8988T (cell line): ENCODE data around the gene TAC3.
A peak's percentile ranks its signal among the peaks of the same experiment; 100 is the strongest.
"Not testable (repeated sequence)": the region's sequence is repeated elsewhere in the genome, so short reads cannot be mapped to it uniquely, and the experiment has no call there.

ENCODE experiments used
- DNase-seq: peaks from one replicate; pipeline ENCODE4 v3.0.0; 2011

The TAC3 gene

DNA sequence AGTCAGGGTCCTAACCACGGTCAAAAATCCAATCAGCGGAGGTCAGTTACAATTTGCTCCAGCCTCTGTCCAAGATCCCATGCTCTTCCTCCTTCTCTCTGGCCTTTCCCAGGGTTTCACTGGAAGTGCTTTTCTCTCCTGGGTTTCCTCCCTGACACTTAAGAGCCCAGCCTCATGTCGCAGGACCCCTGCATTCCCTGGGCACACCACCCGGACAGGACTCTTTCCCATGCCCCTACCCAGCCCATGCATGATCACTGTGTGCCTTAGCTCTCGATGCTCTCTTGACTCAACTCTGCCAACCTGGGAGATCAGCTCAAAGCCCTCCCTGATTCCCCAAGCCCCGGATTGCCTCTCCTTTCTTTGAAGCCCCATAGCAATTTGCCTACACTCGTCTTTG is 15.5 kb upstream of the TAC3 start:
- DNase-seq: no peak

DNA sequence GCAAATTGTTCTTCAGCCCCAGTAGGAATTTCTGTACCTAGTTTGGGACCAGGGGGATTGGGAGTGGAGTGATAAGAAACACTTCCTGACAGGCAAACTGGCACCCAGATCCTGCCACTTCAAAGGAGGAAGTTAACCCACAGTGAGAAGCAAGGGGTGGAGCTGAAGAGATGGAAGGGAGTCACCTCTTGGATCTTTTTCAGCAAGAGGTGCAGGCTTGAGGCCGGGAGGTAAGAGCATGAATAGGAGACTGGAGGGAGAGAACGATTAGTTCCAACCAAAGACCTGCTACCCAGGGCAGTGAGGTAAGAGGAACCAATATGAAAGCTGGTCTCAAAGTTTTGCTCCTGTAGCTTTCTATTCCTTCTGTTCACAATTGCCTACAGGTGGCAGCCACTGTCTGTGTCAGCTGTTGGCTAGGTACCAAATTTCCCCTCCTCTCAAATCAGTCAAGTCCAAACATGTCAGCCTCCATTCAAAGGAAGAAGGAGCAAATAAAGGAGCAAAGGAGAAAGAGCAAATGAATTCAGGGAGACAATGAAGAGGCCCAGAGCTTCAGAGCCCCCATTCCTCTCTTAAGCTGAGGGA is 14.9 kb upstream of the TAC3 start:
- no peak for DNase-seq

DNA sequence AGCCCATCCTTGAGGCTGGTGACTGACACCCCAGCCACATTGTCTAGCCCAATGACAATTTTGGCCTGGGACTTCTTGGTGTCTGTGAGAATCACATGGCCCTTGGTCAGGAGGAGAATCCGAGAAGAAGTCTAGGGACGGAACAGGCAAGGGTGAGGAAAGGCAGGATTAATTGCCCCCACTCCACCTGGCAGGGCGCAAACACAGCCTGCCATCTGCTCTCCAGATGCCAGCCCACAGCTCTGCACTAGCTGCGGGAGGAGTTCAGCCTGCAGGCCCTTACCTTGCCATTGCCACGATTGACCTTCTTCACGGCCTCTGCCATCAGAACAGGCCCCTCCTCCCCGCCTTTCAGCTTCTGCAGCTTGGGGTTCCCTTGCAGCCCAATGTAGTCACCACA is 13.1 kb upstream of the TAC3 start:
- no peak for DNase-seq

DNA sequence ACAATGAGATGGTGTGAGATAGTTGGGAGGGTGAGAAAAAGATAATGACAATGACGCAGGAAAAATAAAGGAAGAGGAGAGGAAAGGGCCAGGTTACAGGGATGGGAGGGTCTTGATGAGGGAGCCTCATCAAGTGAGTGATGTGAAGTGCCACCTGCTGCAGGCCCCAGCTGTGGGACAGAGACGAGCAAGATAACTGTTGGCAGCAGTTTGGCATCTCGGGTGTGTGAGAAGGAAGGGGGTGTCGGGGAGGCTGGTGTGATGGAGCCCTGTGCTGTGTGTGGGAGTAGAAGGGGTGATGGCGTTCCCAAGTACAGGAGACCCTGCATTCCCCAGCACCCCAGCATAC is 11.4 kb upstream of the TAC3 start:
- no peak for DNase-seq

DNA sequence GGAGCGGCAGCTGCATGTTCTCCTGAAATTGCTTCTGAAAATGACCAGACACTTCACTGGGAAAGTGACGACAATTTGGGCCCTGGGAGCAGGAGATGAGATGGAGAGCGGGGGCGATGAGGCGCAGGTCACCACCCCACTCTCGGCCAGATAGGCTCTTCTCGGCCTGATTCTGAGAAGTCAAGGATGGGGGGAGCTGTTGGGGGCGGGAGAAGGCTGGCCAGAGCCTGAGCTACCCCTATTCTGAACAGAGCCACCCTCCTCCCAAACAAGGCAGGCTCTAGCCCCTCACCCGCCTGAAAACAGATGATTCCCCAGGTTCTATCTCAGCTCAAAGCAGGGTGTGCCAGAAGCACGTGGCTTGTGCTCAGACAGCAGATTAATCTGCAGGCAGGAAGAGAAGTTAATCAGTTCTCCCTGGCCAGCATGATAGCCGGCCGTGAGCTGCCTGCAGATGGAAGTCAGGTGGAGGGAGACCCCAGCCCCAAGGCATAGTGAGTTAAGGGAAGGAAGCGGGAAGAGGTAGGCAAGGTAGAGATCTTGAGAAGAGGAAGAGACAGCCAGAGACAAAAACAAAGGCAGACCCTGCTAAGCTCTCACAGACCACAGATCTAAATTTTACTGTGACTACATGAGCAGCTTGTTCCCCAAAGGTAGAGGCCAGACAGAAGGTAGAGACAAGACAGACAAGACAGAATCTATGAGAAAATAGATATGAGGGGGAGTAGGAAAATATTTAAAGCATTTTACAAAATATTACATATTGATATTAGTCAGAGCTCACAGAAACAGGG is 10.9 kb upstream of the TAC3 start:
- DNase-seq: no peak

DNA sequence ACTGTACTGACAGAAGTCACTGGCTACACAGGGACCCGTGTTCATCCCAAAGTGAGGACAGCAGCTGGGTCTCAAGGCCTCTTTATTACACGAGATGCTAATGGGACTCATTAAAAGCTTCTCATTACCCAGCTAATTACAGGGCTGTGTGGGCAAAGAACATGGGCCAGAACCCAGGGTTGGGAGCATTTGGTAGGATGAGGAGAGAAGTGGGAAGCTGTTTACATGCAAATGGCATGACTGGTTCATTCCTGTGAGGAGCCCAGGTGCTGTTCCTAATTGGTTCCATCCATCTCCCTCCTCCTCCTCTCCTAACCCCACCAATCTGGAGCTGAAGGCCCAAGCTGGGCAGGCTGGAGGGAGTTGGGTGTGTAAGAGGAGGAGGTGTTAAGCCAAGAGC is 8.9 kb upstream of the TAC3 start:
- no peak for DNase-seq

DNA sequence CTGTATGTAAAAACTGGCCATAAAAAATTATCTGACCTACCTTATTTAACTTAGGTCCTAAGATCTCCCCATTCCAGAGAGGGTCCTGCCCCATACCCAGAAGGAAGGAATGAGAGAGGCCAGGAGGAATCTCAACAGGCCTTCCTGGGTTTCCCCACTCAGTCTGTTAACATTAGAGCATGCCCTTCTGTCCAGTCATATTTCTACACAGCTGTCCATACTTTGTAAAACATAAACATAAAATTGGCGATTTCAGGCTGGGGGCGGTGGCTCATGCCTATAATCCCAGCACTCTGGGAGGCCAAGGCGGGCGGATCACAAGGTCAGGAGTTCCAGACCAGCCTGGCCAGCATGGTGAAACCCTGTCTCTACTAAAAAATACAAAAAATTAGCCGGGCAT is 6.0 kb upstream of the TAC3 start:
- DNase-seq: not testable (repeated sequence)

DNA sequence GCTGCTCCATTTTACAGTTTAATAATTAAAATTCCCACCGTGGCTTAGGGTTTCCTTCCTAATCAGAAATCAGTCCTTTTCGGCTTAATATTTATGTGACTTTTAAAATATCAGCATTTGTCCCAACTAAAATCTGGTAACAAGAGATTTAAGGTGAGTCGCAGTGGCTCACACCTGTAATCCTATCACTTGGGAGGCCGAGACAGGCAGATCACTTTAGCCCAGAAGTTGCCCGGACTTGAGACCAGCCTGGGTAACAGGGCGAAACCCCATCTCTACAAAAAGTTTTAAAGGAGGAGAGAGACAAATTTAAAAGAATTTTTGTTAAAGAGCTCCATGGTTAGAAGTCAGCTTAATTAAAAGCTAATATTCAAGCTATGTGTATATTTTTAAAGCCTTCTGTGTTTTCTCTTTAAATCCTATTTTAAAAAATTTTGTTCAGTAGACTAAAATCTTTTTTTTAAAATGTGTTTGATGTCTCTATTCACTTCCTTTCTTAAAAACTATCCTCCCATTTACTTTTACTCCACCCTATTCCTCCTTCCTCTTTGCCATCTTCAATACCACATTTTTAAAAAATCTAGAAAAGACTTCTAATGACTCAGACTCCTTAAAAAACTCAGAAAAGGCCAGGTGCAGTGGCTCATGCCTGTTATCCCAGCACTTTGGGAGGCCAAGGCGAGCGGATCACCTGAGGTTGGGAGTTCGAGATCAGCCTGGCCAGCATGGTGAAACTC is 3.8 kb upstream of the TAC3 start:
- no peak for DNase-seq

DNA sequence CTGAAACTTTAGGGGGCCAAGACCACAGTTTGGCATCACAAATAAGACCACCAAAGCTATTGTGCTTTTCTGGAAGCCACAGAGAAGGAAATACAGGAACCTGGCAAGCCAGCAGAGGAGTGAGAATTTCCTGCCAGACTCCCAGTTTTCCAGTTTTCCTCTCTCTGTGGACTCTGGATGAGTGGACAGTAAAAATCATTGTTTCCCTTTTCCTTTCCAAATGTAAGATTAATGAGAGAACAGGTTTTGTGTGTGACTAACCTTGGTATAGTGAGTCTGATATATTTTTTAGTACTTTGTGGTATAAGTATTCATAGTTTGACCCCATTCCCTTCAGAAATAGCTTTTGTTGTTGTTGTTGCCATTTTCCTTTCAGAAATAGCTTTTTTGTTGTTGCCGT is 2.6 kb upstream of the TAC3 start:
- no peak for DNase-seq

DNA sequence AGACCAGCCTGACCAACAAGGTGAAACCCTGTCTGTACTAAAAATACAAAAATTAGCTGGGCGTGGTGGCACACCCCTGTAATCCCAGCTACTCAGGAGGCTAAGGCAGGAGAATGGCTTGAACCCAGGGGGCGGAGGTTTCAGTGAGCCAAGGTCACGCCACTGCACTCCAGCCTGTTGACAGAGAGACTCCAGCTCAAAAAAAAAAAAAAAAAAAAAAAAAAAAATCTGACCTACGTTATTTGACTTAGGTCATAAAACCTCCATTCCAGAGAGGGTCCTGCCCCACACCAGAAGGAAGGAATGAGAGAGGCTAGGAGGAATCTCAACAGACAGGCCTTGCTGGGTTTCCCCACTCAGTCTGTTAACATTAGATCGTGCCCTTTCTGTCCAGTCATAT is 2.0 kb upstream of the TAC3 start:
- not testable (repeated sequence) for DNase-seq

DNA sequence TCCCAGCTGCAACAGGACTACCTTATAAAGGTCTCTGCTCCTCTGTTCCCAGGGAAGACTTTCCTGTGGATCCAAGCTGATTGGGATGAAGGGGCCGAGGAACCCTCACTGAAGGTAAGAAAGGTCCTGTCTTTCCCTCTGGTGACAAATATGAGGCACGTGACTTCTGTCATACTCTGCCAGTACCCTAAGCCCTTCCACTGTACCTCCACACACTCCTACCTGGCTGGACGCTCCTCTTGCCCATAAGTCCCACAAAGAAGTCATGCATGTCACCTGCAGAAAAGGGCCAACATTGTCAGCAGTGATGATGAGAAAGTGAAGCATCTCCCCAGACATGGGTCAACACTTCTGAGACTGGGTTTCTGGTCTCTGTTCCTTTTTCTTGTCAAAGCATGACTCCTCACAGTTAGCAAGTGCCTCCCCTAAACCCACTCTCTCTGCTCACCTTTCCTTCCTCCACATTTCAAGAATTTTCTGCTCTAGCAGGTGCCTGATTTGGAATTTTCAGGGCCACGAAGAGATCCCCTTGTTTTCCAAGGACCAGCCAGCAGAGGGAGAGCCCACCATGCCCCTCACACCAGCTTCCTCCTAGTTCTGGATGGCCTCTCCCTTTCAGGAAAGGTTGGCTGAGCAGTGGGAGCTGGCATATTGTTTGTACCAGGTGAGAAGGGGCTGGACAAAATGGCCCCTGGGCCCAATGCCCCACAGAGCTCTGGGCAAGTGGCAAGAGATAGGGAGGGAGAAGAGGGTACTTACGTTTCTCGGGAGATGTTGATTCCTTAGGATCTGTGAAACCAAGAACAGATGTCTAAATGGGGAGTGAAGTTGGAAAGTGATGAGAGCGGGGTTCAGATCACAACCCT is 3.5 kb downstream of the TAC3 start:
- DNase-seq: no peak

DNA sequence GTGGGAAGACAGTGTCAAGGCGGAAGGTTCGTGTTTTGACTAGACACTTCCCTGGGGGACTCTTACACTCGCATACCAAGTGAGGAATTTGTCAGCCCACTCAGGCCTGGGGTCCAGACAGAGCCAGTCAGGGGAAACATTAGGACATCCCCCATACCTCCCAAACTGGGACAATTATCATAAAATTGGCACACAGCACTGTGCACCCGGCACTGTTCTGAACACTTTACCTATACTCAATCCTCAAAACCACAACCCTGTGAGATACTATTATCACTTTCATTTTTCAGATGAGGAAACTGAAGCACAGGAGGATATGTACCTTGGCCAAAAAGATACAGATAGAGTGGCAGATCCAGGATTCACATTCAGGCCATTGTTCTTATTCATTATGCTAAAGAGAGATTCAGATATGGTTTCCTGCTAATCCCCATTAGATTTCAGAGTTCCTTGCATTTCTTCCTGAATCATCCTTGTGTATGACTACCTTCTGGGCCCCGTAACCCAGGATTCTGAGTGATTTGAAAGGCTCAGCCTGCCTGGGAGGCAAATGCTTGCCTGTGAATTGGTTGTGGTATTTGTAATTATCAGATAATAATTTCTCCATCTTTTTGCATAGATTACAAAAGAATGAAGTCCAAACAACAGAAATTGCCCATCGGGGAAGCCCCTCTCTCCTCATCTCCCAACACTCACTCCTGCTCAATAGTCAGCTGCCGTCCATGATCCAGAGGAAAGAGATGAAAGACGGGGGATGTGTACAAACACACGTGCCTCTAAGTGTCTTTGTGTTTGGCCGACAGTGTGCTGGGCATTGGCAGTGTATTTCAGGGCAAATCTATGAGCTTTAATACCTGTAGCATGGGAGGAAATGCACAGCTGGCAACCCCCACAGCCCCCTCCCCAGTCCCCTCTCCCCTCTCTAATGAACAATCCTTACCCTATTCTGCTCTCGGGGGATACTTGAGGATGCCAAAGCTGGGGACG is 4.6 kb downstream of the TAC3 start:
- DNase-seq: no peak

DNA sequence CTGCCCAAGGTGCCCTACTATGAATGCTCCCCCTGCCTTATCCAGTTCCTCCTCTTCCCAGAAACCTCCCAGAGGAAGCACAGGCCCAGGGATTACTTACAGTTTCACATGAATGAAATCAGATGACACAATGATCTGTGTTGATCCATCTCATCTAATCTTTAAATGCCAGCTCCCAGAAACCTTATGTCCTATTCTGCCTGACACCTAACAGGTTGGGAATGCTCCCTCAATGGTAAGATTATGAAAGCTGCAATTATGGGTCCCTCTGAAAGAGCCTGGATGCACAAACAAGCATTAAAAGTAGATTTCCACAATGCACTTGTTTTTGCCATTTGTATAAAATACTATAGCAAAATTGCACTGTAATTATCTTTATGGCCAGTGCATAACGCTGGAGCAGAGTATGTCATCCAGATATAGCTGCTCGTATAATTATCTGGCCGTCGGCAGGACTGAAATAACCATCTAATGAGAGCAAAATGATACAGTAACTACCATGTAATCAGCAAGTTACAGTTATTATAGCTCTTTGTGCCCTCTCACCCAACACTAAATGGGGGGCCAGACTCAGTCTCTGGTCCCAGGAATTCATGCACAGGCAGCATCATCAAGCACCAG is 5.6 kb downstream of the TAC3 start:
- DNase-seq: no peak

DNA sequence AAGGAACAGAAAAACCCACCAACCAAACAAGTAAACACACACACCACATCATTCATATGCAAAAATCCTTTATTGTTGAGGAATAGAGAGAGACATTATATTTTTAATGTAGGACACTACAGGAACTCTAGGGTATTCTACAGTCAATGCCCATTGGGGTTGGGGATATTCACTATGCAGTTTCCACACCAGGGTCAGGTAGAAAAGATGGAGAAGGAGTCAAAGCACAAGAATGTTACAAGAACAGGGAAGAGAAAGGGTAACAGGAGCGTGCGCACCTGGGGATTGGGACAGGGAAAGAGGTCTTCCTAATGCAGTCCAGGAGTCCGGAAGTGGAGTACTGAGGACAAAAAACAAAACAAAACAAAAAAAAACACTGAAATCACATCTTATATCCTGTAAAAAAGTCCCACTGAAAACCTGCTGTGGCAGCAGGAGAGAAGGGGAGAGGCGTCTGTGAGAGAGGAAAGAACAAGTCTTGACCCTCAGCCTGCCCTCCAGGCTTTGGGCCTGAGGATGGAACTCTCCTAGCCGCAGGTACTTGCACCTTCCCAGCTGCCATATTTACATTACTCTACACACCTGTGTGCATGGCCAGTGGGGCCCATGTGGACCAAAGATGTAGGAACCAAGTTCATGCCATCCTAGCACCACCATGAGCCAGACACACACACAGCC is 6.2 kb downstream of the TAC3 start:
- DNase-seq: no peak

DNA sequence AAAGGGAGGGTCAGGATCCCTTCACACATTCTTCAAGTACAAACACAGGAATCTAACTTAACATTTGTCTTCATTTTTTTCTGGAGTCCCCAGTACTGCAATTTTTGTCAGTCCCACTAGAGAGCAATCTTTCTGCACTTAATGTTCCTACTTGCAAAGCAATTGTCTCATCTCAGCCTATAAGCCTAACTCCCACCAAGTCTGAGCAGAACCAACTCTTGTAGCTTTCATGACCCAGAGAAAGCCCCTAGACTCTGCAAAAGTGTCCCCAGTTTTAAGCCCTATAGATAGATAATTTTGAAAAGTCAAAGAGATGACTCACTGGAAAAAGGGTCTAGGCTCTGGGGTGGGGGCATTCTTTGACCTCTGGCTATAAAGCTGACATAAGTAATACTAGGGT is 8.2 kb downstream of the TAC3 start:
- no peak for DNase-seq

DNA sequence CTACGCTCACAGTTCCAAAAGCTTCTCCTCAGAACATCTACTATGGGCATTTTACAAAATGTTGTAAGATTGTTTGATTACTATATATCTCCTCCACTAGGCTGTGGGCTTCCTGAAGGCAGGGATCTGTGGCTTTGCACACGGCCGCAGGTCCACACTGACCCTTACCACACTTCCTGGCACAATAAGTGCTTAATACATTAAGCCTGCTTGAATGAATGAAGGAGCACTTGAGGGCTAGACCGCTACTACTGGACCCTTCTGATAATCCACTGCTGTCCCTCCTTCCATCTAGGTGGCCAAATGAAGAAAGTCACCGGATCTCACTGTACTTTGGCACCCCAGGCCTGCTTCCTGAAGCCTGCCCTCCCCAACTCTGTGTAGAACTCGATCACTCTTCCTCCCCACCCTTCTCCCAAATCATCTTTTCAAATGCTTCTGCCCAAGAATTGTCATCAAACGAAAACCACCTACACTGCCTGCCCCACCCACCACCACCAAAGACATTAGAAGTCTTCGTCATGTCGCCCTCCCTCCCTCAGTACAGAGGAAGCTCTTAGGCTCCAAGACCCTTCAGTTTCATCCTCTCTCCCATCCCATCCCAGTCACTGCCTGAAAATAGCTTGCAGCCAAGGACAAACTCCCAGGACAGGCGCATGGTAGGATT is 9.4 kb downstream of the TAC3 start:
- DNase-seq: no peak

DNA sequence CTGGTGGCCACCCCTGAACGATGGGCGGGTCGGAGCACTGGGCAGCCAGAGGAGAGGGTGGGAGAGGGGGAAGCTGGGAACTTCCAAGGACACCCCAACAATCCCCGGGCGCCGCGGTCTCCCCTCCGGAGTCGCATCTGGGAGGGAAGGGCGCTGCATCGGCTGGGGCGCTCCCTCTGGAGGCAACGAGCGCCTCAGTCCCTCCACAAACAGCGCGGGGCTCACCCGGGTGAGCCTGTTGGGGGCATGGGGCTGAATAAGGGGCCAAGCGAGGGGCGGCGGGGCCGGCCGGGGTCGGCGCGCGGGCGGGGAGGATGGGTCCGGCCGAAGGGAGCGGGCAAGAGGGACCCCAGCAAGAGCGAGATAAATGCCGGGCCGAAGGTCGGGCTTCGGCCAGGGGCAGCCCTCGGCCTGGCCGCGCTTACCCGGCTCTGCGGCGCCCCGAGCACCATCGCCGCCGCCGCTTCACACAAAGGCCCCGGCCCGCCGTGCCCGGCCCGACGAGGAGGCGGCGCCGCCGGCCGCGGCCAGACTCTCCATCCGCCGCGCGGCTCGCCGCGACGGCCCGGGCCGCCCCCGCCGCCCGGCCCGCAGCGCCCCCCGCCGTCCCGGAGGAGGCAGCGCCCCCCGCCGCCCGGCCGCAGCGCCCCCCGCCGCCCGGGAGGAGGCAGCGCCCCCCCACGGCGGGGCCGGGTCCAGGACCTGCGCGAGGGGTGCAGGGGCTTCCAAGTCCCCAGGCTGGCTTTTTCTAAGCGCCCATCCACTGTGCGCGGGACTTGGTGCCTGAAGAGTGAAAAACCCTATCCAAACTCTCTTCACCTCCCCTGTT is 10.1 kb downstream of the TAC3 start, which contains the start of gene ZBTB39:
TSS of gene ZBTB39 (minus strand) at position 567 of the 829 bp plus-strand sequence. CDS start 1,629 bp downstream, outside the sequence.
- peak; percentile 96 for DNase-seq

DNA sequence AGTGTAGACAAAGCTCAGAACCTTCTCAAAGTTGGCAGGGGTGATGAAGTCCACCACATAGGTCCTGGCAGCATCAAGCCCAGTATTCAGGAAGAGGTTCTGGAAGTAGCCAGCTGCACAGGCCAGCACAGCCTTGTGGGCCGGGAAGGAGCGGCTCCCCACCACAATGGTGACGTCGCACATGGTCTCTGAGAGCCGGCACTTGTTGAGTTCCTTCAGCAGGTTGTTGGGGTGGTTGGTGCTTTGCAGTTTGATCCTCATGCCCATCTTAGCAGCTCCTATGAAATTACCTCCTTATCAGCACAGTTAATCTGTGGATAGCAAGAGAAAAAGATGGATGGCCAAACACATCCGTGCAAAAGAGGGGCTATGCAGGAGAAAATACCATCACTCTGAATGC is 11.7 kb downstream of the TAC3 start:
- DNase-seq: no peak

DNA sequence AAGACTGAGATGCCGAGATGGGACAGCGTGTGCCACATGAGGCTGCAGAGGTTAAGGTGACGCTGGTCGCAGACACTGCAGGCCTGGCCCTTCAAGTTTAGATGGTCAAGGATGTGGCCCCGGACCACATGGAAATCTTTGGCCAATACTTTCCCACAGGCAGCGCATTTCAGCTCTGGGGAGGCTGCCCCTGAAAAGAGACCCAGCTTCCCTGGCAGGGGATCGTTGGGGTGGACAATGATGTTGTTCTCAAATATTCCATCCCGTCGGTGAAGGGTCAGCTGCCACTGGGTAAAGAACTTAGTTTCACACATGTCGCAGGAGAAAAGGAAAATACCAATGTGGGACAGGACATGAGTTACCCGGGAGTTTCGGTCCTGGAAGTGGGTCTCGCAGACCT is 12.9 kb downstream of the TAC3 start:
- no peak for DNase-seq
